Fibroblast of peridontal ligament (primary cell): ENCODE data around the gene DAPK3.
"Not testable (repeated sequence)": the region's sequence is repeated elsewhere in the genome, so short reads cannot be mapped to it uniquely, and the experiment has no call there.

Experiments used
- DNase-seq: peaks from one replicate; pipeline ENCODE4 v3.0.0-alpha.2; 2010; ENCODE audit errors: extremely low read depth

The DAPK3 gene

DNA sequence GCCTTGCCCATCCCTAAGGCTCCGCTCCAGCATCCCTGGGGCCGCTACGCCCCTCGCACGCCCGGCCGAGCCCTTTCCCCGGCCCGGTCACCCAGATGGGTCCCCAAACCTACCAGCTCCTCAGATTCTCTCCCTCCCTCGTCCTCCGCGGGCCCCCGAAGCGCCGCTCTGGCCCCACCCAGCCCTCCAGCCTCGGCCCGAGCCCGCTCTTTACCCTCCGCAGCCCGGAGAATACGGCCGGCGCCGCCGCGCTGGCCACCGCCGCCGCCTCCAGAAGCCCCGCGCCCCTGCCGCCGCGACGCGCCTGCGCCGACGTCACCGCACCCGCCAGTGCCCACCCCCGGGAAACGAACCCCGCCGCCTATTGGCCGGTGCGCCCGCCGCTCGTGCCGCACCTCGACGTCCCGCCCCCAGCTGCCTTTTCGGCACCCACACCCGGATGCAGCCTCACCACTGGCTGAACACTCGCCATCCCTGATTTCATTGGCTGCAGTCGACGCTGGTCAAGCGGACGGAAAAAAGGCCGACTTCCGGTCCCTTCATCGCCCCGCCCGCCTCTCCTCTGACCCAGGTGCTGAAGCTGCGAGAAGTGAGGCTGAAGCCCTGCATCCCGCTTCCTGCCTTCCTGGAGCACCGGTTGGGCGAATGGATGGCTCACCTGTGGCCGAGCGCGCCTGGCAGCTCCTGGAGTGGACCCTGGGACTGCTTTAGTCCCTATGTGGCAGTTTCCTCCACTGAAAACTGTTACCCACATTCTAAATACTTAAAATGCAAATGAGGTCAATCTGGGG lies at the start of gene DAPK3:
TSS of gene DAPK3 (minus strand) at position 292 of the 791 bp plus-strand sequence. CDS start 1,364 bp downstream, outside the sequence.
- peak; percentile 96 for DNase-seq

DNA sequence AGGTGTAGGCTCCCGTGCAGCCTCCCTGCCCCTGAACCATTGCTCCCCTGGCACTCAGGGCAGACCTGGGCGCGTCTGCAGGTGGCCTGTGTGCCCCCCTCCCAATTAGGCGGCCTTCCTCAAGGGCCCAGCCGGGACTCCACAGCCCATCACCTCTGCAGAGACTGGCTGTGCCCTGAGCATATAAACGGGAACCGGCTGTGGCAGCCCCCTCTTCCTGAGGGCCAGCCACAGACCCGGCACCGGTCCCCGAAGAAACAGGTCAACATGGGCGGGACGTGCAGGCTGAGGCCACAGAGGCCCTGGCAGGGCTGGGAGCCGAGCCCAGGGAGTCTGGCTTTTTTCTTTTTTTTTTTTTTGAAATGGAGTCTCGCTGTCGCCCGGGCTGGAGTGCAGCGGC lies 48.7 kb upstream of the DAPK3 start:
- no peak for DNase-seq

- DNase-seq: no peak
Measured at GRCh38 chr19:4018775-4019504, 48.0 kb upstream of the DAPK3 start.

GRCh38 chr19:4018140-4018613 lies 47.3 kb upstream of the DAPK3 start:
- no peak for DNase-seq

DNA sequence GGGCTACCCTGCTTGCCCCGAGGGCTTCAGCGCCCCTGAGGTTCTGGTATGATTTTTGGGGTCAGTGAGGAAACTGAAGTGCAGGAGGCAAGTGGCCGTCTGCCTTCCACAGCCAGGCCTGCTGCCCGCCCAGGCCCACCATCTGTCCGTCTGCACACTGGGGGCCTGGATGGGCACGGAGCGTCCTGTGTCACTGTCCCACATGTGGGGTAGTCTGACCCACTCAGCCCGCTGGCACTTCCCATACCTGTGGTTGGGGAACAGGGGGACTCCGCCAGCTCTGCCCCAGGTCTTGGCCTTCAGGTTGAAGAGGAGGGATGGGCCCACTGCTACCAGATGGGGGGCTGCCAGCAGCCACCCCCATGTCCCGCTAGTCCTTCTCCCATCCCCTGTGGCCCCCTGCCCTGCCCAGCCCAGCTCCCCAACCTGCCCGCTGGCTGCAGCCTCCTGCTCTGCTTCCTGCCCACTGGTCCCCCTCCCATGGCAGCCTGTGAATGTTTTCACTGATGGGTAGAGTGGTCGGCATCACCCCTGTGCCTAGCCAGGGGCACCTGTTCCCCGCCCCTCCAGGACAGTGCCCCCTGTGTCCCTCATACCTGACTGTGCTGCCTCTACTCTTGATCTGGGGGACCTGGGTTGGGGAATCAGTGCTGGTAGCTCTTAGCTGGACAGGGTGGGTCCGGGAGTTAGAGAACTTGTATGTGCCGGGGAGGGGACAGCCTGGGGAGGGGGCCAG lies 46.2 kb upstream of the DAPK3 start:
- DNase-seq: no peak

- DNase-seq: no peak
Measured at GRCh38 chr19:4016486-4016885, 45.6 kb upstream of the DAPK3 start.

GRCh38 chr19:4015705-4016402 lies 45.0 kb upstream of the DAPK3 start:
- DNase-seq: no peak

DNA sequence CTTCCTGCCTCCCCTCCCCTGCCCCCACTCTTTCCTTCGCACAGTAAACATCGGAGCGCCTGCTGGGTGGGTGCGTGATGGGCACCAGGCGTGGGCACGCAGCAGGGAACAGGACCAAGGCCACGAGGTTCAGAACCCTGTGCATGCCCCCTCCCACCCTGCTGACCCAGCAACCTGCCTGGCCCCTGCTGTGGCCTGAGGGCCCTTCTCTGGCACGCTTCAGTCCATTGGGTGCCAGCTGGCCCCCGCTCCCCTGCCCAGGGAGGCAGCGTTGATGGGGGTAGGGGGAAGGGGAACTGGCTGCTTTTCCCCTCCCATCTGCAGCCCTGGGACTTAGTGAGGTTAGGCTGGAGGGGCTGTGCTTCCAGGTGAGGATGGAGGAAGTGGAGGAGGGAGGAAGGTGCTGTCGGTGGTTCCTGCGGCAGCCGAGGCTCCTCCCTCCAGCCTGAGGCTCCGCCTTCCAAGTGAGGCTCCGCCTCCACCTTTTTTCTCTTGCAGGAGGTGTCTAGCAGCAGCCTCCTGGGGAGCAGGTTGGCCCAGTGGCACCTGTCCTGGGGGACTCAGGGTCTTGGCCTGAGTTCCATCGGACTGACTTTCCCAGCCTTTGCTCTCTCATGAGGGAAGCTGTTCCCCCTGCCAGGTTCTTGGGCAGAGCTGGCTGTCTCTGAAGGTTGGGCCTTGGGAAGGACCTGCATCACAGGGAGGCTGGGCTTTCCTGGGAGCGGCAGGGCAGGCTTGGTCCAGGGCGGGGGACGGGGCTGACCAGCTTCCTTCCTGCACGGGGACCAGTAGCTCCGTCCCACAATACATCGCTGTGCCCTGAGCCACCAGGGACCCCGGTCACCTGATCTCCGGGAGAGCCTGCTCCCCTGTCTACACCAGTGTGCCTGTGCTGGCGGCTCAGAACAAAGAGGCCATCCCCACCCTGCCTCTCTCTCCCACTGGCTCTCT lies 43.9 kb upstream of the DAPK3 start:
- no peak for DNase-seq

DNA sequence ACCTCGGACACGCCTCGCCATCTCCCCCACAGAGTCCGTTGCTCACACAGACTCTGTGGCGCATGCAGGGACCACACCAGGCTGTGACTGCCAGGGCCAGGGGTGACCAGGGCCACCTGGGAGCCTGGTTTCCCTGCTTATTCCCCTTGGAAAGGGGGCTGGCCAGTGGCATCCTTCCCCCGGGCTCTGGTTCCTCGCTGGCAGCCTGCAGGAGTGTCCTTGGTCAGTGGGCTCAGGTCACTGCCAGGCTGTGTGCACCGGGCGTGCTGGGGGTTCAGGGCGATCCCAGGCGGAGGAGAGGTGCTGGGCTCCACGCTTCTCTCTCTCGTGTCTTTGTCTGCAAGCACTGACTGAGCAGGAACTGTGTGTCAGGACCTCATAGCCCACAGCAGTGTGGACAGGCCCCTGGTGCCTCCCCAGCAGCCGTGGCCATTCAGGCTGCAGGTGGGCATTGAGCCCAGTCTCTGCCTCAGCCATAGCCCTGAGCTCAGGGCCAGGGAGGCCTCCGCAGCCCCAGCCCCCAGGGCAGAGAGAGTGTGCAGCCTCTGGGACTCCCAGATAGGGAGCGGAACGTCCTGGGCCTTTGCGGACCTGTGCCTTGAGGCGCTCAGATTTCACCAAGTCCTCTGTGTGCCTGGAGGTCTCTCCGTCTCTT lies 43.1 kb upstream of the DAPK3 start:
- DNase-seq: no peak

DNA sequence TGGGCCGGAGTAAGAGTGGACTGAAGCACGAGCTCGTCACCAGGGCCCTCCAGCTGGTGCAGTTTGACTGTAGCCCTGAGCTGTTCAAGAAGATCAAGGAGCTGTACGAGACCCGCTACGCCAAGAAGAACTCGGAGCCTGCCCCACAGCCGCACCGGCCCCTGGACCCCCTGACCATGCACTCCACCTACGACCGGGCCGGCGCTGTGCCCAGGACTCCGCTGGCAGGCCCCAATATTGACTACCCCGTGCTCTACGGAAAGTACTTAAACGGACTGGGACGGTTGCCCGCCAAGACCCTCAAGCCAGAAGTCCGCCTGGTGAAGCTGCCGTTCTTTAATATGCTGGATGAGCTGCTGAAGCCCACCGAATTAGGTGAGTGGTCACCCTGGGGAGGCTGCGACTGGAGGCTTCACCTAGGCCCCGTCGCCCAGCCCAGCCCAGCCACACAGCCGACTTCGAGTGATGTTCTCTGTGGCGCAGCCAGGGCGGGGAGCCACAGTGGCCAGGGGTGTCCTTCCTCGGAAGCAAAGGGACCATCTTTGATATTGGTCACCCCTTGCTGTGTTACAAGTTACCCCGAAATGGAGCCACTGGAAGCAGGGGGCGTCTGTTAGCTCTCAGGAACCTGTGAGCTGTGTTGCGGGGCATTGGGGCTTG lies 42.2 kb upstream of the DAPK3 start:
- no peak for DNase-seq

DNA sequence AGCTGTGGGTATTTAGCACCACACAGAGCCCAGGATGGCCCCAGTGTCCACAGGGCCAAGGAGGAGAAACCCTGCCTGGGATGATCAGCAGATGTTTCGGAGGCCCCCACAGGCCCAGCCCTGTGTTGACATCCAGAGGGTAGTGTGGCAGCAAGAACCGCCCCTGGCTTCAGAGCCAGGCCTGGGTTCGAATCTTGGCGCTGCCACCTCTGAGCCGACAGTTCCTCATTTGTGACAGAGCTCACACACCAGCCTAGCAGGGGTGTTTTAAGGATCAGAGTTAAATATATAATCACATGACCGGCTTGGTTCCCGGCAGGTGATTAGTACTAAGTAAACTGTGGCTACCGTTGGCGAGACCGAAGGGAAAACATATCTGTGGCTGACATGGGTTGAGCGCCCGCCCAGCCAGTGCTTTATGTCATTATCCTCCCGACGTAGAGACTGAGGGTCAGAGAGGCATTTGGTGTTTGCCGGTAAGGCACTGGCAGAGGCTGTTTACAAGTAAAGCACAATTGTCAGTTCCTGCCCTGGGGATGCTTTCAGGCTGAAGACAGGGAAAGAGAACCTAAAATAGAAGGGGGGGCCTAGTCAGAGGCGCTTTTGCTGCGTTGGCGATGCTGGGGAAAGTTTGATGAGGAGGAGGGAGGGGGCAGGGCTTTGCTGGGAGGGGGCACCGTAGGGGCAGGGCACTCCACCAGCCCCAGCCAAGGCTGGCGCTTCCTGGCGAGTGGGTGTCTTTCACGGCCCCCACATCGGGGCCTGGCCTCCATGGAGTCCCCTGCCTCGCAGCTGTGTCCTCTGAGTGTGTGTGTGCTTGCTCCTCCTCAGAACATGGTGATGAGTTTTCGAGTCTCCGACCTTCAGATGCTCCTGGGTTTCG lies 41.4 kb upstream of the DAPK3 start:
- DNase-seq: no peak

DNA sequence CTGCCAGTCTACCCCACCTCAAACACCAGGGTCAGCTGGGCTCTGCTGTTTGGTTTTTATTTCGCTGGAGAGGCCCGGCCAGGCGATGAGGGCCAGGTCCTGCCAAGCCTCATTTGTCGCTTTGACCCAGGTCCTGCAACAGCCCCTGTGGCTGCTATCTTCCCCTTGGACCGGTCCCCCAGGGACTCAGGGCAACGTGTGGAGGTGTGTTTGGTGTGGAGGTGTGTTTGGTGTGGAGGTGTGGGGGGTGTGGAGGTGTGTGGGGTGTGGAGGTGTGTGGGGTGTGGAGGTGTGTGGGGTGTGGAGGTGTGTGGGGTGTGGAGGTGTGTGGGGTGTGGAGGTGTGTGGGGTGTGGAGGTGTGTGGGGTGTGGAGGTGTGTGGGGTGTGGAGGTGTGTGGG lies 40.5 kb upstream of the DAPK3 start:
- not testable (repeated sequence) for DNase-seq

GRCh38 chr19:4010808-4011110 lies 39.9 kb upstream of the DAPK3 start:
- DNase-seq: no peak

DNA sequence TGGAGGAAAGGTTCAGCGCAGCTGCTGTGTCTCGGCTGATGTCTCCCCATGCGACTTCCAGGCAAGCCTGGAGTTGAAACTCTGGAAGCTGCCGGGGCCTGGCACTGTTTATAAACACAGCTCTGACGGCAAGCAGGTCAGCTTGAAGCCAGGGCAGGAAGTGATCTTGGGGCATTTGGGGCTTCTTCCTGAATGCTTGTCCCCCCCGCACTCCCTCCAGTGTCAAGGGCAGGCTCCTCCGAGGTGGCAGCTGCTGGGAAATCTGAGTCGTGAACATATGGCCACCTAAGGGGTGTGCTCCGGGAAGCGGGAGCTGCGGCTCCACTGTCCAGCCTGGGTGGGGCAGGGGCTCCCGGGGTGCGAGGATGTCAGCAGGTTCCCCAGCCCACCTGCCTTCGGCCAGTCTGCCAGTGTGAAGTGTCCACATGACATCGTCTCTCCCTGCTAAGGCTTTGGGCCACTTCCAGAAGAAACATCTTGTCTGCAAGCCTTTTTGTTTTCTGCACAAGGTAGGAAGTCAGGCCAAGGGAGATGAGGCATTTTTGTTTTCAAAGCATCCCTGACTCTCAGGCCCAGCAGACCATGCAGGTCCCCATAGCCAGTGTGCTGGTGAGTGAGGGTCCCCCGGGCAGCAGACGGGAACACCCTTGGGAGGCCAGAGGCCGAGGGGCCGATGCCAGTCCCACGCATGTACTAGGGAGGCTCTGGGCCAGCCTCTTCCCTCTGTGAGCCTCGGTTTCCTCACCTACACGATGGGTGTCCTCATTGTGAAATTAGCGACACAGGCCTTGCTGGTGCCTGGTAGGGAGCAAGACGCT lies 39.3 kb upstream of the DAPK3 start:
- no peak for DNase-seq

DNA sequence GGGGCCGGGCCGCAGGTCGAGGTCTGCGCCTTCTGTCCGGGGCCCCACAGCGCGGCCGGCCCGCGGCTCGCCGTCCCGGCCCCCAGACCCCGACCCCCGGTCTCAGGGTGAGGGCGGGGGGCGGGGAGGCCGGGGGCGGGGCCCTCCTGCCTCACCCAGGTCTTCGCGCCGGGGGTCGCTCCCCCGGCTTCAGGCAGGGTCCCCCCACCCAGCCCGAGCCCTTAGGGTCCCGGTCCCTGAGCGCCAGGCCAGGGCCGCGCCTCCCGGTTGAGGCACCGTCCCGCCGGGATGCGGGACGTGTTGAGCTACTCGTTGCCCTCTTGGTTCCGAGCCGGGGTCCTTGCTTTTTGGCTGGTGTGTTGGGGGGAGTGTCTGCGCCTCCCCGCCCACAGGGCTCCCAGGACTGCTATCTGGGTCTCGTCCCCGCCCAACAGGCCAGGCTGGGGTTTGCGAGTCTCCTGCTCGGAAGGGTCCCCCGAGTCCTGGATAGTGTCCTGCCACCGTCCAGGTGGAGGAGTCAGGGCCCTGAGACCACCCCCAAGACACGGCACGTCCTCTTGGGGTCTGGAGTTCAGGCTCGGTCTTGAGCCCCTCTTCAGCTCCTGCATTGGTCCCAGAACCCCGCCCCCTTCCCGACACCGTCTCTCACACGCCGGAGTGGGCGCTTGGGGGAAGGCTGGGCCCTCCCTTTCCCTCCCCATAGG lies 37.1 kb upstream of the DAPK3 start:
- no peak for DNase-seq

- DNase-seq: peak; percentile 82
Measured at GRCh38 chr19:4007021-4007835, 36.3 kb upstream of the DAPK3 start, which contains the start of gene PIAS4. Gene PIAS4 (plus strand): TSS chr19:4007736. CDS start chr19:4007761, 25 bp downstream.
